GM19438 (cell line): ENCODE measurements around the gene ADARB2.
"Not testable (repeated sequence)": the region's sequence is repeated elsewhere in the genome, so short reads cannot be mapped to it uniquely, and the experiment has no call there.

Experiments
- ATAC-seq: cut with Tn5 transposase; IDR thresholded peaks from one replicate; pipeline ENCODE4 v1.9.1; 2021; ENCODE audit warnings: low read depth; ENCODE audit not compliant: unreplicated experiment

Gene ADARB2

GRCh38 chr10:1419796-1420610 is 317.3 kb downstream of the ADARB2 start:
- ATAC-seq, result no peak

GRCh38 chr10:1418031-1418550 is 319.2 kb downstream of the ADARB2 start:
- ATAC-seq, result no peak

GRCh38 chr10:1417574-1417973 is 319.8 kb downstream of the ADARB2 start:
- no peak for ATAC-seq

GRCh38 chr10:1416456-1417037 is 320.8 kb downstream of the ADARB2 start:
- ATAC-seq, result no peak

- no peak for ATAC-seq
Observed at GRCh38 chr10:1414893-1415292, 322.4 kb downstream of the ADARB2 start.

- not testable (repeated sequence) for ATAC-seq
Observed at GRCh38 chr10:1414346-1414745, 323.0 kb downstream of the ADARB2 start.

GRCh38 chr10:1413823-1414222 is 323.5 kb downstream of the ADARB2 start:
- ATAC-seq, result no peak

- no peak for ATAC-seq
Observed at GRCh38 chr10:1413256-1413655, 324.1 kb downstream of the ADARB2 start.

- no peak for ATAC-seq
Observed at GRCh38 chr10:1412531-1413189, 324.7 kb downstream of the ADARB2 start.

- no peak for ATAC-seq
Observed at GRCh38 chr10:1411956-1412355, 325.4 kb downstream of the ADARB2 start.

GRCh38 chr10:1411451-1411850 is 325.9 kb downstream of the ADARB2 start:
- ATAC-seq, result no peak

- no peak for ATAC-seq
Observed at GRCh38 chr10:1410469-1411395, 326.6 kb downstream of the ADARB2 start.

GRCh38 chr10:1410032-1410431 is 327.3 kb downstream of the ADARB2 start:
- ATAC-seq, result no peak

GRCh38 chr10:1409392-1409791 is 327.9 kb downstream of the ADARB2 start:
- ATAC-seq, result no peak

GRCh38 chr10:1408651-1409367 is 328.5 kb downstream of the ADARB2 start:
- no peak for ATAC-seq

- no peak for ATAC-seq
Observed at GRCh38 chr10:1406967-1407945, 330.1 kb downstream of the ADARB2 start.

GRCh38 chr10:1406132-1406966 is 331.0 kb downstream of the ADARB2 start:
- ATAC-seq, result no peak
